HG03159 (cell line): Measurements from ENCODE around the gene ECE1.
A peak's percentile ranks its signal among the peaks of the same experiment; 100 is the strongest.

ENCODE experiments used
- ATAC-seq: cut with Tn5 transposase; IDR thresholded peaks from one replicate; pipeline ENCODE4 v1.9.1; 2021; ENCODE audit warnings: mild to moderate bottlenecking, moderate library complexity; ENCODE audit not compliant: unreplicated experiment

Gene ECE1

GRCh38 chr1:21289700-21290545 lies at the start of gene ECE1:
TSS of gene ECE1 (minus strand) at chr1:21290463. CDS start at chr1:21290414, 49 bp downstream.
- ATAC-seq, result no peak

- no peak for ATAC-seq
Measured at GRCh38 chr1:21339356-21340229, 49.3 kb upstream of the ECE1 start.

- no peak for ATAC-seq
Measured at GRCh38 chr1:21338573-21339355, 48.5 kb upstream of the ECE1 start.

GRCh38 chr1:21337928-21338572 lies 47.8 kb upstream of the ECE1 start:
- ATAC-seq, result no peak

- no peak for ATAC-seq
Measured at GRCh38 chr1:21337454-21337927, 47.2 kb upstream of the ECE1 start.

GRCh38 chr1:21337010-21337437 lies 46.8 kb upstream of the ECE1 start:
- ATAC-seq, result no peak

GRCh38 chr1:21335750-21336224 lies 45.5 kb upstream of the ECE1 start:
- ATAC-seq, result no peak

GRCh38 chr1:21335088-21335691 lies 44.9 kb upstream of the ECE1 start:
- ATAC-seq, result no peak

- ATAC-seq, result peak; percentile 73
Measured at GRCh38 chr1:21334214-21335087, 44.2 kb upstream of the ECE1 start.

- no peak for ATAC-seq
Measured at GRCh38 chr1:21333824-21334213, 43.6 kb upstream of the ECE1 start.

- no peak for ATAC-seq
Measured at GRCh38 chr1:21332554-21333311, 42.5 kb upstream of the ECE1 start.

GRCh38 chr1:21331752-21332478 lies 41.7 kb upstream of the ECE1 start:
- ATAC-seq, result no peak

- no peak for ATAC-seq
Measured at GRCh38 chr1:21330544-21330943, 40.3 kb upstream of the ECE1 start.

GRCh38 chr1:21329209-21329844 lies 39.1 kb upstream of the ECE1 start:
- no peak for ATAC-seq

GRCh38 chr1:21327566-21328323 lies 37.5 kb upstream of the ECE1 start:
- no peak for ATAC-seq

GRCh38 chr1:21326861-21327344 lies 36.6 kb upstream of the ECE1 start:
- no peak for ATAC-seq
